ENCODE results near the gene CCL22. TPM values are rescaled to one million over a fixed set of nuclear protein-coding genes. Genes with fewer than 3 reads are reported as not detected.

Gene CCL22
- total RNA-seq, 1 experiment from 2014 or later = 0.66 TPM

- DNase-seq (ENCODE audit: low read depth, low spot score) (no peak), ATAC-seq (no peak)
- no peaks in the 10 kb centered on the region for H3K79me2 ChIP-seq (ENCODE audit: insufficient read depth, low read length)
- ChIA-PET CTCF (no interaction called here), POLR2A (no interaction called here), RAD21 (ENCODE audit: low non-redundant PET in 1 of 2, low total read pairs in 2 of 2, uncharacterized antibody in 2 of 2, unreplicated experiment in 2 of 2) (no interaction called here)
- BruUV-seq (replicated peaks) = no TSS peak
- intact Hi-C loops (cut with micrococcal nuclease) = no loop called here
- H3K27ac ChIP-seq (ENCODE audit: low read depth, low read length) = no peak overlapping the region
- no peaks in the 10 kb centered on the region for H3K27me3 ChIP-seq (ENCODE audit: insufficient read depth, low read length)
- TF ChIP-seq EGR1 (IDR thresholded peaks at IDR 0.05; ENCODE audit: low read depth) (no peak), MAX (IDR thresholded peaks at IDR 0.05) (no peak), EZH2phosphoT487 (IDR thresholded peaks at IDR 0.05; ENCODE audit: borderline replicate concordance) (no peak), POLR2A (IDR thresholded peaks at IDR 0.05; ENCODE audit: borderline replicate concordance, extremely low read depth, insufficient read depth, insufficient read length) (no peak), SP1 (IDR thresholded peaks at IDR 0.05; ENCODE audit: low read depth) (no peak), ATF3 (IDR thresholded peaks at IDR 0.05) (no peak), ZBTB33 (IDR thresholded peaks at IDR 0.05; ENCODE audit: extremely low read depth, insufficient replicate concordance, low read length) (no peak), ZFX (IDR thresholded peaks at IDR 0.05) (no peak), JUND (IDR thresholded peaks at IDR 0.05) (no peak), YY1 (IDR thresholded peaks at IDR 0.05; ENCODE audit: extremely low read depth, insufficient replicate concordance, low read depth, low read length) (no peak), SRF (IDR thresholded peaks at IDR 0.05; ENCODE audit: low read depth) (no peak), CBX3 (IDR thresholded peaks at IDR 0.05; ENCODE audit: low read depth) (no peak), RAD21 (IDR thresholded peaks at IDR 0.05; ENCODE audit: low read depth) (no peak), SIN3A (IDR thresholded peaks at IDR 0.05; ENCODE audit: low read depth) (no peak), REST (IDR thresholded peaks at IDR 0.05; ENCODE audit: low read depth) (no peak), CEBPB (IDR thresholded peaks at IDR 0.05; ENCODE audit: low read depth) (no peak), CTCF (IDR thresholded peaks at IDR 0.05 in 2 of 3, conservative IDR thresholded peaks at IDR 0.05 in 1 of 3; ENCODE audit: borderline replicate concordance in 1 of 3, insufficient read depth in 1 of 3, low read depth in 2 of 3, low read length in 2 of 3) (no peak), EZH2 (IDR thresholded peaks at IDR 0.05) (no peak), ZNF274 (IDR thresholded peaks at IDR 0.05; ENCODE audit: low read depth, low read length) (no peak), POLR2AphosphoS5 (IDR thresholded peaks at IDR 0.05; ENCODE audit: low read depth, low read length) (no peak)
- no peak overlapping the region for H3K4me3 ChIP-seq (replicated peaks in 1 of 2; ENCODE audit: low read depth in 1 of 2, low read length in 2 of 2)
- no peaks in the 10 kb centered on the region for H3K36me3 ChIP-seq (ENCODE audit: control insufficient read depth in 1 of 2, insufficient read depth in 2 of 2, low read length in 2 of 2)
- H4K20me1 ChIP-seq (ENCODE audit: insufficient read depth) = no peaks in the 10 kb centered on the region
- no peaks in the 10 kb centered on the region for H3K4me1 ChIP-seq (ENCODE audit: control insufficient read depth in 1 of 2, insufficient read depth in 2 of 2, low read length in 2 of 2)
- no peaks in the 10 kb centered on the region for H3K9me2 ChIP-seq (ENCODE audit: insufficient read depth)
- no peaks in the 10 kb centered on the region for H3K9me3 ChIP-seq (ENCODE audit: control insufficient read depth in 1 of 2, insufficient read depth in 1 of 2, low read depth in 1 of 2, low read length in 2 of 2)
- no peak overlapping the region for H2AFZ ChIP-seq (ENCODE audit: low read depth, low read length, poor library complexity, severe bottlenecking)
- no peak overlapping the region for H3K4me2 ChIP-seq (ENCODE audit: low read length)
- H3K9ac ChIP-seq (ENCODE audit: low read length) = no peak overlapping the region
Observed at GRCh38 chr16:57366544-57367040, 8.0 kb downstream of the CCL22 start.
